ENCODE data around the gene HES2. TPM values are rescaled to one million over a fixed set of nuclear protein-coding genes. Genes with fewer than 3 reads are reported as not detected.

The HES2 gene
- total RNA-seq, 2 donors from 2014 or later = 2.2 to 13.4 TPM

DNA sequence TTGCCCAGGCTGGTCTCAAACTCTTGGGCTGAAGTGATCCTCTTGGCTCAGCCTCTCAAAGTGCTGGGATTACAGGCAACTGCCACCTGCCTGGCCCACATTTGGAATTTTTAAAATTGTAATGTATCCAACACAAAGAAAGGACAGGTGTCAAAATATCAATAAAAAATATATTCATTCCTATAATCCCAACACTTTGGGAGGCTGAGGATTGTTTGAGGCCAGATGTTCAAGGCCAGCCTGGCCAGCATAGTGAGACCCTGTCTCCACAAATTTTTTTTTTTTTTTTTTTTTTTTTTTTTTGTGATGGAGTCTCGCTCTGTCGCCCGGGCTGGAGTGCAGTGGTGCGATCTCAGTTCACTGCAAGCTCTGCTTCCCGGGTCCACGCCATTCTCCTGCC is 10.0 kb downstream of the HES2 start:
- 91% methylated on average over 6 of the region's 6 CpGs for WGBS
- H3K4me3 ChIP-seq = no peak overlapping the region
- no peaks in the 10 kb centered on the region for H3K36me3 ChIP-seq
- H3K9me3 ChIP-seq = no peaks in the 10 kb centered on the region
- H3K27me3 ChIP-seq (replicated peaks; ENCODE audit: insufficient read depth) = no peaks in the 10 kb centered on the region
- no peak overlapping the region for H3K27ac ChIP-seq
- DNase-seq (ENCODE audit: low spot score) = no peak
- TF ChIP-seq POLR2AphosphoS5 (IDR thresholded peaks at IDR 0.05) = no peak
- TF ChIP-seq, protein P1, sequence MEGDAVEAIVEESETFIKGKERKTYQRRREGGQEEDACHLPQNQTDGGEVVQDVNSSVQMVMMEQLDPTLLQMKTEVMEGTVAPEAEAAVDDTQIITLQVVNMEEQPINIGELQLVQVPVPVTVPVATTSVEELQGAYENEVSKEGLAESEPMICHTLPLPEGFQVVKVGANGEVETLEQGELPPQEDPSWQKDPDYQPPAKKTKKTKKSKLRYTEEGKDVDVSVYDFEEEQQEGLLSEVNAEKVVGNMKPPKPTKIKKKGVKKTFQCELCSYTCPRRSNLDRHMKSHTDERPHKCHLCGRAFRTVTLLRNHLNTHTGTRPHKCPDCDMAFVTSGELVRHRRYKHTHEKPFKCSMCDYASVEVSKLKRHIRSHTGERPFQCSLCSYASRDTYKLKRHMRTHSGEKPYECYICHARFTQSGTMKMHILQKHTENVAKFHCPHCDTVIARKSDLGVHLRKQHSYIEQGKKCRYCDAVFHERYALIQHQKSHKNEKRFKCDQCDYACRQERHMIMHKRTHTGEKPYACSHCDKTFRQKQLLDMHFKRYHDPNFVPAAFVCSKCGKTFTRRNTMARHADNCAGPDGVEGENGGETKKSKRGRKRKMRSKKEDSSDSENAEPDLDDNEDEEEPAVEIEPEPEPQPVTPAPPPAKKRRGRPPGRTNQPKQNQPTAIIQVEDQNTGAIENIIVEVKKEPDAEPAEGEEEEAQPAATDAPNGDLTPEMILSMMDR (IDR thresholded peaks at IDR 0.05) = no peak
- no peak for TF ChIP-seq POLR2A (IDR thresholded peaks at IDR 0.05)
- intact Hi-C loops (cut with DNase I) = loop anchor here (5.0 kb wide), 1 partner anchor 47 kb away; no protein-coding TSS in a partner anchor
- H3K4me1 ChIP-seq (replicated peaks) = no peaks in the 10 kb centered on the region

DNA sequence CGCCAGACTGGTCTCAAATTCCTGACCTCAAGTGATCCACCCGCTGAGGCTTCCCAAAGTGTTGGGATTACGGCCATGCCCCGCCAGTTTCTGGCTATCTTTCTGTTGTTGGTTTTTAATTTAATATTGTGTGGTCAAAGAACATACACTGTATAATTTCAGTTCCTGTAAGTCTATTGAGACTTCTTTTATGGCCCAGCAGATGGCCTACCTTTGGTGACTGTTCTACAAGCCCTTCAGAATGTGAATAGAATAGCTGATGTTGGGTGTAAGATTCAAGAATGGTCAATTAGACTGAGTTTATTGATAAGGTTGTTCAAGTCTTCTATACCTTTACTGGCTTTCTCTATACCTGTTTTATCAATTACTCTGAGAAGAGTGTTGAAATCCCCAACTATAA is 10.7 kb downstream of the HES2 start:
- intact Hi-C loops (cut with DNase I) = loop anchor here (5.0 kb wide), 1 partner anchor 47 kb away; no protein-coding TSS in a partner anchor
- no peaks in the 10 kb centered on the region for H3K36me3 ChIP-seq
- DNase-seq (ENCODE audit: low spot score) = no peak
- H3K9me3 ChIP-seq = no peaks in the 10 kb centered on the region
- WGBS = 76% methylated on average over 4 of the region's 4 CpGs
- TF ChIP-seq POLR2AphosphoS5 (IDR thresholded peaks at IDR 0.05) = no peak
- TF ChIP-seq, protein P1 (IDR thresholded peaks at IDR 0.05) = no peak
- no peak for TF ChIP-seq POLR2A (IDR thresholded peaks at IDR 0.05)
- H3K4me3 ChIP-seq = no peak overlapping the region
- H3K27me3 ChIP-seq (replicated peaks; ENCODE audit: insufficient read depth) = no peaks in the 10 kb centered on the region
- no peak overlapping the region for H3K27ac ChIP-seq
- H3K4me1 ChIP-seq (replicated peaks) = no peaks in the 10 kb centered on the region

DNA sequence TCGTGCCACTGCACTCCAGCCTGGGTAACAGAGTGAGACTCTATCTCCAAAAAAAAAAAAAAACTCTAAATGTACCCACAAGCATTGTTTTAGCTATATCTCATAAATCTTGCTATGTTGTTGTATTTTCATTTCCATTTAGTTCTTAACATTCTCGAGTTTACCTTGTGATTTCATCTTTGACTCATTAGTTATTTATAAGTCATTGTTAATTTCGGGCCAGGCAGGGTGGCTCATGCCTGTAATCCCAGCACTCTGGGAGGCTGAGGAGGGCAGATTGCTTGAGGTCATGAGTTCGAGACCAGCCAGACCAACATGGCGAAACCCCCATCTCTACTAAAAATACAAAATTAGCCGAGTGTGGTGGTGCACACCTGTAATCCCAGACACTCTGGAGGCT is 11.7 kb downstream of the HES2 start:
- intact Hi-C loops (cut with DNase I) = loop anchor here (5.0 kb wide), 1 partner anchor 46 kb away; no protein-coding TSS in a partner anchor
- H3K4me3 ChIP-seq = no peak overlapping the region
- no peaks in the 10 kb centered on the region for H3K36me3 ChIP-seq
- no peak for DNase-seq (ENCODE audit: low spot score)
- no peaks in the 10 kb centered on the region for H3K9me3 ChIP-seq
- H3K27me3 ChIP-seq (replicated peaks; ENCODE audit: insufficient read depth) = no peaks in the 10 kb centered on the region
- TF ChIP-seq POLR2A (IDR thresholded peaks at IDR 0.05) = no peak
- TF ChIP-seq, protein P1 (IDR thresholded peaks at IDR 0.05) = no peak
- no peak for TF ChIP-seq POLR2AphosphoS5 (IDR thresholded peaks at IDR 0.05)
- H3K27ac ChIP-seq = no peak overlapping the region
- 80% methylated on average over 6 of the region's 6 CpGs for WGBS
- H3K4me1 ChIP-seq (replicated peaks) = no peaks in the 10 kb centered on the region

DNA sequence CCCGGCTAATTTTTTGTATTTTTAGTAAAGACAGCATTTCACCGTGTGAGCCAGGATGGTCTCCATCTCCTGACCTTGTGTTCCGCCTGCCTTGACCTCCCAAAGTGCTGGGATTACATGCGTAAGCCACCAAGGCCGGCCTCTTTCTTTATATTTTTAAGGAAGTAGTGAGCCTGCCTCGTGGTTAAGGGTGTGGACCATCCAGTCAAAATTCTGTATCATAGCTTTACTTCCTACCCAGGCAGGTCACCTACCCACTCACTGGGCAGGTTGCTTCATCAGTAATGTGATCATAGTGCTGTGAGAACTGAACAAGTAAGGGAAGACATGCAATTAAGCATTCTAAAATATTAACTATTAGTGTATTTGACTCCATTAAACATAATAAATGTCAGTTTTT is 18.0 kb downstream of the HES2 start:
- WGBS = 75% methylated on average over 6 of the region's 6 CpGs
- intact Hi-C loops (cut with DNase I) = no loop called here
- no peaks in the 10 kb centered on the region for H3K36me3 ChIP-seq
- H3K9me3 ChIP-seq = no peaks in the 10 kb centered on the region
- no peak for TF ChIP-seq POLR2A (IDR thresholded peaks at IDR 0.05)
- TF ChIP-seq, protein P1 (IDR thresholded peaks at IDR 0.05) = no peak
- TF ChIP-seq POLR2AphosphoS5 (IDR thresholded peaks at IDR 0.05) = no peak
- H3K4me3 ChIP-seq = no peak overlapping the region
- no peak overlapping the region for H3K27ac ChIP-seq
- H3K4me1 ChIP-seq (replicated peaks) = no peaks in the 10 kb centered on the region
- DNase-seq (ENCODE audit: low spot score) = no peak
- H3K27me3 ChIP-seq (replicated peaks; ENCODE audit: insufficient read depth) = no peaks in the 10 kb centered on the region

DNA sequence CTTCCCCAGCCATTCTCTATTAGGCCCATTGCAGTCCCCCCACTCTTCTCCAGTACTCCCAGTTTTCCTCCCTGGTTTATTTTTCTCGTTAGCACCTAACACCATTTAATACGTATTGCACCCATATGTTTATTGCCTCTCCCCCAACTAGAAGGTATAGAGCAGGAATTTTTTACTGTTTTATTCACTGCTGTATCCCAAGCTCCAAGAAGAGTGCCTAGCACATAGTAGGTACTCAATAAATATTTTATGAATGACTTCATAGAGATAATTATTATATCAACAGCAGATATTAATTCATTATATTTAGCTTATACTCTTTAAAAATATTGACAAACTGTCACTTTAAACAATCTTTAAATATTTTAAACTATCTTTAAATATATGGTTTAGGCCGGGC is 20.4 kb downstream of the HES2 start:
- Histone ChIP-seq H3K27ac (no peak overlapping the region), H3K4me1 (replicated peaks) (no peaks in the 10 kb centered on the region), H3K27me3 (replicated peaks; ENCODE audit: insufficient read depth) (no peaks in the 10 kb centered on the region), H3K9me3 (no peaks in the 10 kb centered on the region), H3K4me3 (no peak overlapping the region), H3K36me3 (no peaks in the 10 kb centered on the region)
- no peak for DNase-seq (ENCODE audit: low spot score)
- WGBS = 88% methylated on average over 3 of the region's 3 CpGs
- intact Hi-C loops (cut with DNase I) = no loop called here
- TF ChIP-seq, protein P1 (IDR thresholded peaks at IDR 0.05) = no peak
- no peak for TF ChIP-seq POLR2AphosphoS5 (IDR thresholded peaks at IDR 0.05)
- TF ChIP-seq POLR2A (IDR thresholded peaks at IDR 0.05) = no peak

Measured in prostate gland (tissue), 2 donors.